Activated naive CD8-positive, alpha-beta T cell (primary cell): Measurements from ENCODE around the gene HEATR5A.
"Not testable (repeated sequence)": the region's sequence is repeated elsewhere in the genome, so short reads cannot be mapped to it uniquely, and the experiment has no call there.

Source experiments
- H3K27ac Mint-ChIP-seq: one replicate; pipeline ENCODE4 v1.8.0; 2021; ENCODE audit warnings: mixed read lengths
- H3K27me3 Mint-ChIP-seq: one replicate; pipeline ENCODE4 v1.8.0; 2021; ENCODE audit warnings: mixed read lengths
- H3K36me3 Mint-ChIP-seq: one replicate; pipeline ENCODE4 v1.8.0; 2021; ENCODE audit warnings: mixed read lengths
- H3K4me1 Mint-ChIP-seq: one replicate; pipeline ENCODE4 v1.8.0; 2021; ENCODE audit warnings: low read depth, mixed read lengths
- H3K4me3 Mint-ChIP-seq: one replicate; pipeline ENCODE4 v1.8.0; 2021; ENCODE audit warnings: mild to moderate bottlenecking, mixed read lengths
- H3K9me3 Mint-ChIP-seq: one replicate; pipeline ENCODE4 v1.8.0; 2021; ENCODE audit warnings: low read depth, mixed read lengths

The HEATR5A gene

DNA sequence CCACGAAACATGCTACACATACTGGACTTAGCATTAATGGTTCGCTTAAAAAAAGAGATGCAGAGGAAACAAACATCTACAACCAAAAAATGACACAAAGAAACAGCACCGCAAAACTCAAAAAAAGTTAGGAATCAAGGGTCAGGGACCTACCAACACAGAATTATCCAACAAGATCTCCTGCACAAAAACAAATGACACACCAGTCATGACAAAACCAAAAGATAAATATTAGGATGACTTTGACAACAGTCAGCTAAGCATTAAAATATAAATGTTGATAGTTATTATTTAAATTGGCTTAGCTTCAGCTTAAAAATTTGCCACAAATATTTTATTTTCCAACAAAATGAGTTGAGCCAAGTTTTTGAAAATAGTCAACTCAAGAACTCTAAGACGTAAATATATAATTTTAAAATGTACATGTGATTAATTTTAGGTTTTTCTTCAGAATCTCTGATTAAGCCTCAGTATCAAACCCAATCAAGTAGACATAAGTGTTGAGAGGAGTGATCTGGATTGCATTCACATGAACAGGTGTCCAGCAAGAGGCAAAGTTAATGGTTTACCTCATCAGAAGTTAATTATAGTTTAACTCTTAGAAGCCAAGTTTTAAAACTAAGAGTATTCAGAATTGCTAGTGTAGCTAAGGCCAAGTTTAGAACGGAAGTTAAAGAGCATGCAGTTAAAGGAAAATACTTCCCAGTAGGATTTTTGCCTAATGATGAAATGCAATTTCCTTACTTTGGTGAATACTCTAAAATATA is 79.9 kb downstream of the HEATR5A start:
- Mint-ChIP-seq H3K27ac (no peak overlapping the region), H3K9me3 (no peaks in the 10 kb centered on the region), H3K27me3 (no peaks in the 10 kb centered on the region), H3K36me3 (peaks cover 10% of the 10 kb centered on the region), H3K4me1 (no peaks in the 10 kb centered on the region), H3K4me3 (no peak overlapping the region)

DNA sequence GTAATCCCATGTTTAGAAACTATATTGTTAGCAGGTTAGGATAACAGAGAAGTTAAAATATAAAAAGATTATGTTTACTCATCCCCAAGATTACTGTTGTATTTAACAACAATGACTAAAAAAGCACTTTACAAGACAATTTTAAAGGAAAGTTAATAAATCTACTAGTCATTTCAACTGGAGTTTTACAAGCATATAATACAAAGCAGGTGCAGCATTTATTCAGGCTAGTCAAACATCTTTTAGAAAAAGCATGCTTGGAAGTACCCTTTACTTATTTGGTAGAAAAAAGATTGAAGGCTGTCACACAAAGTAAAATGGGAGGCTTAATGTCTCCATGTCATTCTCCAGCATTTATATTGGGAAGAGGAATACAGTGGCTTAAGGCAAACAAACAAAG is 80.6 kb downstream of the HEATR5A start:
- H3K27me3 Mint-ChIP-seq, result no peaks in the 10 kb centered on the region
- H3K27ac Mint-ChIP-seq, result no peak overlapping the region
- no peaks in the 10 kb centered on the region for H3K4me1 Mint-ChIP-seq
- H3K36me3 Mint-ChIP-seq, result peaks cover 10% of the 10 kb centered on the region
- H3K4me3 Mint-ChIP-seq, result no peak overlapping the region
- H3K9me3 Mint-ChIP-seq, result no peaks in the 10 kb centered on the region

DNA sequence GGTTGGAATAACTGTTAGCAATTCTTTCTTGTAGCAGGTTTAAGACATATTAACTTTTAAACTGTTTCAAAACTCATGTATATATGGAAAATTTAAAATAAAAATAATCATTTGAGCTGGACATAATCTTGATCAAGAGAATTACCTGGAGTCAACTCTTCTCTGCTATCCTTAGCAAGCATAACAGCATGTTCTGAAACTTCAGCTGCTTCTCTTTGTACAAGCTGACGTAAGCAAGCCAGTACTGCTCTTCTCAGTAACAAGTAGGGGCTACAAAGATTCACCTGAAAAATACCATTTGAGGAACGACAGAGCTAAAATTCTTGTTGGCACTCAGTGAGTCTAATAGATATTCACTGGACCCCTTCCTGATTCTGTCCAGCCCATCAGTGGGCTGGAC is 83.0 kb downstream of the HEATR5A start:
- H3K27me3 Mint-ChIP-seq, result no peaks in the 10 kb centered on the region
- H3K4me3 Mint-ChIP-seq, result no peak overlapping the region
- no peaks in the 10 kb centered on the region for H3K4me1 Mint-ChIP-seq
- no peak overlapping the region for H3K27ac Mint-ChIP-seq
- H3K9me3 Mint-ChIP-seq, result no peaks in the 10 kb centered on the region
- peaks cover 7% of the 10 kb centered on the region for H3K36me3 Mint-ChIP-seq

DNA sequence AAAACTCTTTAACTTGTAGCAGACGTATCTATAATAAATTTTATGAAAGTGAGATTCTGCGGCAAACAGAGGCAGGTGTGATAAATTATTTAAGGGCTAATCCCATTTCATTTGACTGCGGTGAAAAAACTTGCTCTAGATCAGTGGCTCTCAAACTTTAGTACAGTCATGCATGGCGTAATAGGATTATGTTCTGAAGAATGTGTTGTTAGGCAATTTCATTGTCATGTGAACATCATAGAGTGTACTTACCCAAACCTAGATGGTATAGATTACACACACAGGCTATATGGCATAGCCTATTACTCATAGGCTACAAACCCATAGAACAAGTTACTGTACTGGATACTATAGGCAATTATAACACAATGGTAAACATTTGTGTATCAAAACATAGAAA is 83.7 kb downstream of the HEATR5A start:
- H3K36me3 Mint-ChIP-seq, result peaks cover 13% of the 10 kb centered on the region
- H3K27me3 Mint-ChIP-seq, result no peaks in the 10 kb centered on the region

GRCh38 chr14:31331395-31331794 is 89.0 kb downstream of the HEATR5A start:
- H3K9me3 Mint-ChIP-seq, H3K4me1 Mint-ChIP-seq, H3K4me3 Mint-ChIP-seq, H3K27me3 Mint-ChIP-seq, H3K27ac Mint-ChIP-seq: not testable (repeated sequence)
- peaks cover 14% of the 10 kb centered on the region for H3K36me3 Mint-ChIP-seq

More for the DNA sequence above, 83.7 kb downstream of the HEATR5A start:
- Mint-ChIP-seq H3K4me3 (no peak overlapping the region), H3K4me1 (no peaks in the 10 kb centered on the region), H3K9me3 (no peaks in the 10 kb centered on the region), H3K27ac (no peak overlapping the region)

DNA sequence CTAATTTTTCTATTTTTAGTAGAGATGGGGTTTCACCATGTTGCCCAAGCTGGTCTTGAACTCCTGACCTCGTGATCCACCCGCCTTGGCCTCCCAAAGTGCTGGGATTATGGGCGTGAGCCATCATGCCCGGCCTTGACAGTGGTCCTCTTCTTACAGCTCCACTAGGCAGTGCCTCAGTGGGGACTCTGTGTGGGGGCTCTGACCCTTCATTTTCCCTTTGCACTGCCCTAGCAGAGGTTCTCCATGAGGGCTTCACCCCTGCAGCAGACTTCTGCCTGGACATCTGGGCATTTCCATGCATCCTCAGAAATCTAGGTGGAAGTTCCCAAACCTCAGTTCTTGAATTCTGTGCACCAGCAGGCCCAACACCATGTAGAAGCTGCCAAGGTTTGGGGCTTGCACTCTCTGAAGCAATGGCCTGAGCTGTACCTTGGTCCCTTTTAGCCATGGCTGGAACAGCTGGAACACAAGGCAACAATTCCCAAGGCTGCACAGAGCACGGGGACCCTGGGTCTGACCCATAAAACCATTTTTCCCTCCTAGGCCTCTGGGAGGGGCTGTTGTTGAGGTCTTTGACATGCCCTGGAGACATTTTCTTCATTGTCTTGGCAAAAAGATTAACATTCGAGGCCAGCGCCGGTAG is 90.4 kb downstream of the HEATR5A start:
- not testable (repeated sequence) for H3K4me1 Mint-ChIP-seq, H3K27ac Mint-ChIP-seq, H3K27me3 Mint-ChIP-seq, H3K9me3 Mint-ChIP-seq, H3K4me3 Mint-ChIP-seq
- H3K36me3 Mint-ChIP-seq, result peaks cover 14% of the 10 kb centered on the region

DNA sequence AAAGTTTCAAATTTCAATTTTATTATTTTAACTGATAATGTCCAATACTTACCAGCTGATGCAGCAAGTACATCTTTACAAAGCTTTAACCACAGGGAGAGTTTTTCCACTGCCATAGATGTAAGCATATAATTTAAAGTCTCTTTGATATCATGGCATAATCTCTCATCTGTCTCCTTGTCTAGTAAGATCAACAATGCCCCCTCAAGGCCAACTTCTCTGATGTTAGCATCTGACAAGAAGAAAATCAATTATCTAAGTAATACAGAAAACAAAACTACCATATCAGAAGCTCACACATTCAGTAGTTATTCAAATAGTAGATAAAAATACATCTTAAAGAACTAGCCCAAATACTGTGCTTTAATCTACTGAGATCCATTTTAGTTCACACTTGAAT is 94.2 kb downstream of the HEATR5A start:
- no peak overlapping the region for H3K4me3 Mint-ChIP-seq
- no peaks in the 10 kb centered on the region for H3K9me3 Mint-ChIP-seq
- H3K4me1 Mint-ChIP-seq, result peaks cover 1% of the 10 kb centered on the region
- no peak overlapping the region for H3K27ac Mint-ChIP-seq
- H3K36me3 Mint-ChIP-seq, result peaks cover 2% of the 10 kb centered on the region
- no peaks in the 10 kb centered on the region for H3K27me3 Mint-ChIP-seq

DNA sequence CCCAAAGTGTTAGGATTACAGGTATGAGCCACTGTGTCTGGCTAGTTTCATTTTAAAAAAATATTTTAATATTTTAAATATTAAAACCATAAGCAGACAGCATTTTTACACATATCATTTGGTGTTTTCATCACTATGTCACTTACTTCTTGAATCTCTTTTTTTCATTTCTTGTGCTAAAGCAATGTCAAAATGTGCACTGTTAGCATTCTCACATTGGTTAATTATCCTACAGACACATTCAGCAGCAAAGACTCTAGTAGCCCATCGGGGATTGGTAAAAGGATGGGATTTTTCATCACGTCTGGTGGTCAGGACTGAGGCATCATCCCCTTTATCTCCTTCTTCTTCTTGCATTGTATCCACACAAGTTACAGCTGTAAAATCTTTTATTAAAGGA is 96.9 kb downstream of the HEATR5A start:
- no peak overlapping the region for H3K4me3 Mint-ChIP-seq
- H3K27ac Mint-ChIP-seq, result no peak overlapping the region
- H3K27me3 Mint-ChIP-seq, result no peaks in the 10 kb centered on the region
- peaks cover 5% of the 10 kb centered on the region for H3K36me3 Mint-ChIP-seq
- peaks cover 1% of the 10 kb centered on the region for H3K4me1 Mint-ChIP-seq
- no peaks in the 10 kb centered on the region for H3K9me3 Mint-ChIP-seq

GRCh38 chr14:31320922-31321766 is 99.2 kb downstream of the HEATR5A start:
- peaks cover 11% of the 10 kb centered on the region for H3K36me3 Mint-ChIP-seq
- H3K4me1 Mint-ChIP-seq, result no peaks in the 10 kb centered on the region
- H3K9me3 Mint-ChIP-seq, result no peaks in the 10 kb centered on the region
- H3K4me3 Mint-ChIP-seq, result no peak overlapping the region
- H3K27ac Mint-ChIP-seq, result no peak overlapping the region
- H3K27me3 Mint-ChIP-seq, result no peaks in the 10 kb centered on the region

DNA sequence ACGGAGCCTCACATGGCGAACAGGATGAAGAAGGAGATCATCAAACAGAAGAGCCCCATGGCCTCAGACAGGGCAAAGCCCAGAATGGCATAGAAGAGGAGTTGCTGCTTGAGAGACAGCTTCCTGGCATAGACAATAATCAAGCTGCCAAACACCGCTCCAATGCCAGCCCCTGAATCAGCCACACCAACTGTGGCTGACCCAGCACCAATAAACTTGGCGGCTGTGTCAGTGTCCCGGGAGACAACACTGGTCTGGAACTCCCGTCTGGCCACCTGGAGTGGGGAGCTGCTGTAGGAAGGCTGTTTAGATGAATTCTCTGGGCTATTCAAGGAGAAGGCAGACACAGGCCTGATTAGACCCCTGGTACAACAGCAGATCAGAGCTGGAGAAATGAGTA is 100.1 kb downstream of the HEATR5A start:
- H3K27me3 Mint-ChIP-seq, result no peaks in the 10 kb centered on the region
- no peak overlapping the region for H3K4me3 Mint-ChIP-seq
- H3K9me3 Mint-ChIP-seq, result no peaks in the 10 kb centered on the region
- H3K36me3 Mint-ChIP-seq, result peaks cover 16% of the 10 kb centered on the region
- no peak overlapping the region for H3K27ac Mint-ChIP-seq
- H3K4me1 Mint-ChIP-seq, result no peaks in the 10 kb centered on the region

DNA sequence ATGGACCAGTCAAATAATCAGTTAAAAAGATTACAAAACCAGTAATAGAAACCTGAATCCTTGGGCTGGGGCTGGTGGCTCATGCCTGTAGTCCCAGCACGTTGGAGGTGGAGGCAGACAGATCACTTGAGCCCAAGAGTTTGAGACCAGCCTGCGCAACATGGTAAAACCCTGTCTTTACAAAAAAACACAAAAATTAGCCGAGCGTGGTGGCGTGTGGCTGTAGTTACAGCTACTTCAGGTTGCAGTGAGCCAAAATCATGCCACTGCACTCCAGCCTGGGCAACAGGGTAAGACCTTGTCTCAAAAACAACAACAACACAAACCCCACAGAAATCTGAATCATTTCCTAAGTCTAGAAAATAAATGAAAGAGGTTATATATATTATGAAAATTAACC is 100.6 kb downstream of the HEATR5A start:
- Mint-ChIP-seq H3K4me3 (no peak overlapping the region), H3K9me3 (no peaks in the 10 kb centered on the region), H3K27ac (no peak overlapping the region), H3K36me3 (peaks cover 16% of the 10 kb centered on the region), H3K27me3 (no peaks in the 10 kb centered on the region), H3K4me1 (no peaks in the 10 kb centered on the region)

DNA sequence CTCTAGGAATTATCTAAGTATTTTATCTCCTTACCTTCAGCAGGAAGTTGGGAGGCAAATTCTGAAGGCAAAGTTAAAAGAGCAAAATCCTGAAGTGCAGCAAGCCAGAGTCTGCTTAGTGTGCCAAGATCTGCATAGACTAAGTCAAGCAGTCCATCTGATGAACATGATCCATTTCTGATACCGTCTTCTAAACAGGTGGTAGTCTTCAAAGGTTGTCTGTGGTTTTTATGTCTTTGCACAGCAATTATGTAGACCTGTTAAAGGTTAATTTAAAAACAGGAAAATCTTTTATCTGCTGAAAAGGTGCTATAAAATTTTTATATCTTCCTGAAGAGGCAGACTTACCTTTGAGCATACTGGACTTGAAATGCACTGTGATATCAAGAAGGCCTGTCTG is 107.4 kb downstream of the HEATR5A start:
- Mint-ChIP-seq H3K4me3 (no peak overlapping the region), H3K27ac (no peak overlapping the region), H3K36me3 (peaks cover 20% of the 10 kb centered on the region), H3K9me3 (no peaks in the 10 kb centered on the region), H3K4me1 (peaks cover 4% of the 10 kb centered on the region), H3K27me3 (no peaks in the 10 kb centered on the region)

GRCh38 chr14:31312370-31312769 is 108.0 kb downstream of the HEATR5A start:
- H3K4me3 Mint-ChIP-seq, H3K27ac Mint-ChIP-seq, H3K4me1 Mint-ChIP-seq, H3K9me3 Mint-ChIP-seq, H3K27me3 Mint-ChIP-seq: not testable (repeated sequence)
- peaks cover 17% of the 10 kb centered on the region for H3K36me3 Mint-ChIP-seq

- Mint-ChIP-seq H3K4me3 (no peak overlapping the region), H3K9me3 (no peaks in the 10 kb centered on the region), H3K4me1 (no peaks in the 10 kb centered on the region), H3K27ac (no peak overlapping the region), H3K27me3 (no peaks in the 10 kb centered on the region), H3K36me3 (peaks cover 12% of the 10 kb centered on the region)
Measured at GRCh38 chr14:31307618-31308017, 112.7 kb downstream of the HEATR5A start.

DNA sequence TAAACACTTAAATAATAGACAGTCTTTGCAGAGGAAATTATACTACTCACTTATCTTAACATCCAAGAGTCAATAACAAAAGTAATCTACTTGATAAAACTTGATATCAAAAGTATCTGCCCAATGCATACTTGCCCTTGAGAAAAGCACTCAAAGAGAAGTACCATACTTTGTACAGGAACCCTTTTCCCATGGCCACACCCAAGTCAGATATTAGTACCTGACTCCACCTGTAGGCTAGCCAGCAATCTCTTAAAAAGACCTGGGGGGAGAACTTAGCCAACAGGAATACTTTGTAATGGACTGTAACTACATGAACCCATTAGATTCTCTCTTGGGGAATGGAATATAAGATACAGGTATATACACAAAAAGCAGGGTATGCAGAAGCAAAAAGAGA is 113.2 kb downstream of the HEATR5A start:
- Mint-ChIP-seq H3K4me3 (no peak overlapping the region), H3K9me3 (no peaks in the 10 kb centered on the region), H3K36me3 (peaks cover 13% of the 10 kb centered on the region), H3K27me3 (no peaks in the 10 kb centered on the region), H3K27ac (no peak overlapping the region), H3K4me1 (no peaks in the 10 kb centered on the region)
